SJSA1 (cell line): ENCODE measurements around the gene KIRREL3. TPM values are rescaled to one million over a fixed set of nuclear protein-coding genes. Genes with fewer than 3 reads are reported as not detected.

Source experiments
- DNase-seq, 2 experiments: peaks; one replicate each; pipeline ENCODE4 v3.0.0-alpha.2; 2015 to 2020; ENCODE audit warnings: low spot score in 2 of 2, low read depth in 1 of 2
- H3K27ac ChIP-seq: fragments of 250-450 bp; sonication (Bioruptor Pico); 2 replicates; pipeline ENCODE4 v1.5.1; 2020; ENCODE audit warnings: mild to moderate bottlenecking, moderate library complexity
- H3K27me3 ChIP-seq: fragments of 250-450 bp; sonication (Bioruptor Pico); replicated peaks from 2 replicates; pipeline ENCODE4 v1.5.1; 2020; ENCODE audit warnings: mild to moderate bottlenecking, moderate library complexity
- H3K36me3 ChIP-seq: fragments of 250-450 bp; sonication (Bioruptor Pico); 2 replicates; pipeline ENCODE4 v1.5.1; 2020; ENCODE audit warnings: mild to moderate bottlenecking
- H3K4me1 ChIP-seq: fragments of 250-450 bp; sonication (Bioruptor Pico); replicated peaks from 2 replicates; pipeline ENCODE4 v1.6.1; 2021; ENCODE audit warnings: mild to moderate bottlenecking
- H3K4me3 ChIP-seq: fragments of 250-450 bp; sonication (Bioruptor Pico); 2 replicates; pipeline ENCODE4 v1.5.1; 2020; ENCODE audit warnings: mild to moderate bottlenecking
- H3K9me3 ChIP-seq: fragments of 250-450 bp; sonication (Bioruptor Pico); replicated peaks from 2 replicates; pipeline ENCODE4 v1.5.1; 2020; ENCODE audit warnings: mild to moderate bottlenecking
- total RNA-seq: library from RNA; depleted of rRNA; stranded (reverse); fragments of >200 nt; shearing (Covaris generic); gene quantifications from 2 replicates; pipeline ENCODE4 v1.2.3, GENCODE V29; 2014

The KIRREL3 gene
- total RNA-seq, 1 experiment from 2014 or later = 5.3 TPM

GRCh38 chr11:127018683-127019279 lies 18.2 kb upstream of the KIRREL3 start:
- no peaks in the 10 kb centered on the region for H3K27me3 ChIP-seq

GRCh38 chr11:127017482-127017881 lies 16.9 kb upstream of the KIRREL3 start:
- DNase-seq = peak; percentile 66 to 70
- Histone ChIP-seq H3K27ac (no peak overlapping the region), H3K27me3 (no peaks in the 10 kb centered on the region), H3K36me3 (no peaks in the 10 kb centered on the region), H3K4me1 (peaks cover 5% of the 10 kb centered on the region), H3K9me3 (no peaks in the 10 kb centered on the region), H3K4me3 (no peak overlapping the region)

More at GRCh38 chr11:127018683-127019279, 18.2 kb upstream of the KIRREL3 start:
- DNase-seq = no peak
- no peaks in the 10 kb centered on the region for H3K9me3 ChIP-seq
- H3K4me1 ChIP-seq = peaks cover 11% of the 10 kb centered on the region
- no peak overlapping the region for H3K4me3 ChIP-seq
- no peaks in the 10 kb centered on the region for H3K36me3 ChIP-seq
- H3K27ac ChIP-seq = no peak overlapping the region

DNA sequence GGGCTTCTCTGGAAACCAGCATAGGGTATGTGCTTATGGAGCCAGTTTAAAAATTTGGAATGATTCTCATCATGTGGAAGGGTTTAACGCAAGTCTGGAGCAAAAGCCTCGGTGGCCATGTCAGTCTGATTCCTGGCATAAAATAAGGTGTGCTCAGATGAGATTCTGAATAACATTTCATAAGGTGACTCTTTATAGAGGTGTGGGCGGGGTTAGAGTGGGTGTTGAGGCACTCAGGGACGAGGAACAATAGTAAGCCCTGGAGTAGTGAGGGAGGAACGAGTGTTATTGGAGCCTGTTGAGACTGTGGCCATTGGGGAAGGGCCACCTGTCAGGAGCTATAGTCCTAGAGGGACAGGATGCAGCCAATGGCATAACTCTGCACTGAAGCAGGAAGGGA lies 13.0 kb upstream of the KIRREL3 start:
- Histone ChIP-seq H3K27me3 (no peaks in the 10 kb centered on the region), H3K27ac (no peak overlapping the region), H3K9me3 (no peaks in the 10 kb centered on the region), H3K4me3 (no peak overlapping the region), H3K36me3 (no peaks in the 10 kb centered on the region), H3K4me1 (peaks cover 5% of the 10 kb centered on the region)
- DNase-seq = no peak

DNA sequence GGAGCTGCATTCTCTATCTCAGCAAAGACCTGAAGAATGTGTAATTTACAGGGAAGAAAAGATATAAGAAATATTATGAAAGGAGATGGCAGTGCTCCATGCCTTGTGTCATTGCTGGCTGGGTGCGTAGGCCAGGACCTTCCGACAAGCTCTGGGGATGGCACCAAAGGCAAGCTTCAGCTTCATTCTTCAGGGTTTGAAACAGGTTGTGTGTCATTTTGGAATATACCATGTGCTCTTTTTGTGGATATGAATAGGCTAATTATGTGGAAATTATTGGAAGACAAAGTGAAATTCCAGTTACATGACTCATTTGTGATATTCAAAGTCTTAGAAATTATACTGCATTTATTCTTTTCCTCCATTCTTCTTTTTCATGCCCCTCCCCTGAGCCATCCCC lies 5.7 kb upstream of the KIRREL3 start:
- Histone ChIP-seq H3K36me3 (no peaks in the 10 kb centered on the region), H3K4me1 (peaks cover 22% of the 10 kb centered on the region), H3K27me3 (no peaks in the 10 kb centered on the region), H3K4me3 (no peak overlapping the region), H3K27ac (no peak overlapping the region), H3K9me3 (no peaks in the 10 kb centered on the region)
- no peak for DNase-seq

GRCh38 chr11:127003260-127003981 lies 2.9 kb upstream of the KIRREL3 start:
- H3K4me1 ChIP-seq = peaks cover 36% of the 10 kb centered on the region
- H3K4me3 ChIP-seq = peak overlapping the region; percentile 40
- no peaks in the 10 kb centered on the region for H3K36me3 ChIP-seq
- DNase-seq = peak; percentile 56 to 70
- no peaks in the 10 kb centered on the region for H3K9me3 ChIP-seq
- H3K27me3 ChIP-seq = no peaks in the 10 kb centered on the region
- no peak overlapping the region for H3K27ac ChIP-seq

DNA sequence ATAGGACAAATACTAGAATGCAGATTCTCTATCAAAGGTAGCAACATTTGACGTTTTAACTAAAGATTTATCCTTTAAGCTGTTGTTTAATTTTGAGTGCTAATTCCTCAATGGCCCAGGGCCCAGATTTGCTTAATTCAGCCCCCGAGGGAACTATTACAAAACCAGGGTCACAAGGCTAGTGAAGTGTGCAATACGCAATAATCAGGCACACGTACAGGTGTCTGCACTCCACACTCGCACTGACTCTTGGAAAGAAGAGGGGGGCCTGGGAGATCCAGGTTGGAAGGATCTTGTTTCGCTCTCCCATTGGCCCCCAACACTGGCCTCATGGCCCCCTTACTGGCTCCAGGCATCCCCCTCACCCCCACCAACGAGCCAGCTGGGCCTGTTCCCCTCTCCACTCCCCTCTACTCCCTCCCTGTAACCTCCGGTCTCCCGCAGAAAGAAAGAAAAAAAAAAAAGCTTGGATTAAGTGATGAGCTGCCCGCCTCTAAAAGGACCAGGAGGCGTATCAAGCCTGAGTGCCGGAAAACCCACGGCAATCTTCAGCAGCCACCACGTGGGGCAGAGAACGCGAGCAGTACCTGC lies 2.2 kb upstream of the KIRREL3 start:
- Histone ChIP-seq H3K9me3 (no peaks in the 10 kb centered on the region), H3K36me3 (no peaks in the 10 kb centered on the region), H3K27ac (no peak overlapping the region), H3K27me3 (no peaks in the 10 kb centered on the region), H3K4me1 (peaks cover 36% of the 10 kb centered on the region), H3K4me3 (peak overlapping the region; percentile 40)
- DNase-seq = no peak

DNA sequence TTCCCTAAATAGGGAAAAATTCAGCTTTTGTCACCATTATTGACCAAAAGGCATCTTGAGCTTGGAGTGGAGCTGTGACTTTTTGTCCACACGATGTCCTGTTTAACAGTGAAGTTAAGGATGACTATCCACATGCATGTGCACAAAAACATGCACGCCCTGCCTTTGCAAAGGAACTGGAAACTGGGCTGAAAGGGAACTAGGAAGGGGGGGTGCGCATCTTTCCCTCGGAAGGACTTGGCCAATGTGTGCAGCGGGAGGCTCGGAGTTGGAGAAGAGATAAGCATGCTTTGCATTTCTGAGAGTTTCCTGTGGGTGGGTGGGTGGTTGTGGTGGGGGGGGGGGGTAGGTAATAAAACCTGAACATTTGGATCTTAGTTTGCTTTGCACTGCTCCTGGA lies 411 bp upstream of the KIRREL3 start:
- Histone ChIP-seq H3K4me1 (peaks cover 50% of the 10 kb centered on the region), H3K27ac (0 out of 2 replicates have a peak overlapping the region, but pooled peaks have one; percentile 35), H3K27me3 (no peaks in the 10 kb centered on the region), H3K36me3 (no peaks in the 10 kb centered on the region), H3K9me3 (no peaks in the 10 kb centered on the region), H3K4me3 (peak overlapping the region; percentile 56)
- no peak for DNase-seq

GRCh38 chr11:126999366-126999765 lies 1.2 kb downstream of the KIRREL3 start:
- Histone ChIP-seq H3K36me3 (no peaks in the 10 kb centered on the region), H3K4me1 (peaks cover 59% of the 10 kb centered on the region), H3K27me3 (no peaks in the 10 kb centered on the region), H3K27ac (no peak overlapping the region), H3K9me3 (no peaks in the 10 kb centered on the region), H3K4me3 (peak overlapping the region; percentile 56)
- DNase-seq = no peak

- Histone ChIP-seq H3K4me3 (no peak overlapping the region), H3K9me3 (no peaks in the 10 kb centered on the region), H3K27ac (no peak overlapping the region), H3K27me3 (no peaks in the 10 kb centered on the region), H3K36me3 (no peaks in the 10 kb centered on the region), H3K4me1 (peaks cover 67% of the 10 kb centered on the region)
- no peak for DNase-seq
Measured at GRCh38 chr11:126997641-126998040, 2.9 kb downstream of the KIRREL3 start.

DNA sequence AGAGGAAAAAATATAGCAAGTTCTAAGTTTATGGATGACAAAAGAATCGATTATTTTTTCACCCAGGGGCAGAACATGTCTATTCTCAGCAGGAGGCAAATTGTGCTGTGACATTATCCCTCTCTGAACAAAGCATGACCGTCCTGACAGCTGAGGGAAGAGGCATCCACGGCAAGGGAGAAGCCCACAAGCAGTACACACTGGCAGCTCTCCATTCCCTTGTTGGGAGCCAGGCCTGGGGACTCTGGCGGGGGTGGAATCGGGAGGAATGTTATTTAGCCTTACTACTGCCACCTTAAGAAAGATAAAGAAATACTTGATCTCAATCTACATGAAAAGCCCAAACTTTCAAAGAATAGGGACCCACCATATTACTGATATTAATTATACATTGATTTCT lies 3.4 kb downstream of the KIRREL3 start:
- no peak for DNase-seq
- no peak overlapping the region for H3K27ac ChIP-seq
- no peaks in the 10 kb centered on the region for H3K27me3 ChIP-seq
- no peaks in the 10 kb centered on the region for H3K36me3 ChIP-seq
- H3K4me3 ChIP-seq = no peak overlapping the region
- H3K4me1 ChIP-seq = peaks cover 67% of the 10 kb centered on the region
- H3K9me3 ChIP-seq = no peaks in the 10 kb centered on the region

GRCh38 chr11:126996036-126996804 lies 4.3 kb downstream of the KIRREL3 start:
- no peaks in the 10 kb centered on the region for H3K9me3 ChIP-seq
- no peak overlapping the region for H3K4me3 ChIP-seq
- peaks cover 66% of the 10 kb centered on the region for H3K4me1 ChIP-seq
- no peak for DNase-seq
- no peaks in the 10 kb centered on the region for H3K27me3 ChIP-seq
- no peak overlapping the region for H3K27ac ChIP-seq
- no peaks in the 10 kb centered on the region for H3K36me3 ChIP-seq

DNA sequence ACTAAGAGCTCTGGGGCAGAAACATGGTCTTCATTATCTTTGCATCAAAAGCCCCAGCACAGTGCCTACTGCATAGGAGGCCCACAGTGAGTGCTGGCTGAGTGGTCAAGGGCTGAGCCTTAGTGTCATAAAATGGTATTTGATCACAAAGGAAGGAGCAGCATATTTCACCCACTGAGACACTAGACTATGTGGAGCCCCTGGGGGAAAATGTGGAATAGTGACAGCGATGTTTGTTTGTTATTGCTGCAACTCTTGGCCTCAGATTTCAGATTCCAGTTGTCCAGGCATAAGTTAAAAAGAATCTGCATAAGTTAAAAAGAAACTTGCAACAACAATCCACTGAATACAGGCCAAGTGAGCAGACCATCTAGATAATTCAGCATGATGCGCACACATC lies 7.0 kb downstream of the KIRREL3 start:
- H3K27ac ChIP-seq = peak overlapping the region; percentile 100
- H3K4me1 ChIP-seq = peaks cover 68% of the 10 kb centered on the region
- no peaks in the 10 kb centered on the region for H3K27me3 ChIP-seq
- peak; percentile 73 to 80 for DNase-seq
- H3K36me3 ChIP-seq = no peaks in the 10 kb centered on the region
- no peaks in the 10 kb centered on the region for H3K9me3 ChIP-seq
- no peak overlapping the region for H3K4me3 ChIP-seq

DNA sequence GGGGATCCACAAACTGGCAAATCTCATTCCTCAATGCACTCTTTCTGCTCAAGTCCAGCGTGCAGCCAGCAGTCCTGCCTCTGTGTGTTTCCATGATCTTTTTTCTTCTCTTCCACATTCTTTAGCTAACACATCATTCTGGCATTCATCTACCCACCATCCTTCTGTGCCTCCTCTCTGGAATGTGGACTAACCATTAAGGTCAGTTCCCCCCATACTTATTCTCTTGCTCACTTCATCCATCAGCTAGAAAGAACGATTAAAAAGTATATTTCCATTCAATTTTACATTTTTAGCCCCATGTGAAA lies 7.8 kb downstream of the KIRREL3 start:
- Histone ChIP-seq H3K36me3 (no peaks in the 10 kb centered on the region), H3K27me3 (no peaks in the 10 kb centered on the region), H3K4me1 (peaks cover 68% of the 10 kb centered on the region)

More for the DNA sequence above, 7.8 kb downstream of the KIRREL3 start:
- H3K4me3 ChIP-seq = peak overlapping the region; percentile 25
- DNase-seq = peak; percentile 55 to 81
- peak overlapping the region; percentile 100 for H3K27ac ChIP-seq
- H3K9me3 ChIP-seq = no peaks in the 10 kb centered on the region
